NCI-H82 treated with DMSO at 0.1 percent for 48 hours (cell line): ENCODE results near the gene GNPTAB.
"Not testable (repeated sequence)": the region's sequence is repeated elsewhere in the genome, so short reads cannot be mapped to it uniquely, and the experiment has no call there.

Experiments used
- DNase-seq: peaks from one replicate; lab custom pipeline; 2025; ENCODE audit not compliant: unreplicated experiment; lab: John Stamatoyannopoulos, UW

Gene GNPTAB

GRCh38 chr12:101830367-101831325 is at the start of gene GNPTAB:
Gene GNPTAB (minus strand): TSS chr12:101830959. CDS start chr12:101830675, 284 bp downstream.
- DNase-seq = peak; percentile 61

GRCh38 chr12:101878243-101878821 is 47.6 kb upstream of the GNPTAB start:
- no peak for DNase-seq

GRCh38 chr12:101877806-101878242 is 47.1 kb upstream of the GNPTAB start:
- DNase-seq = no peak

GRCh38 chr12:101876861-101877805 is 46.4 kb upstream of the GNPTAB start, which contains the start of gene DRAM1:
Gene DRAM1 (plus strand): TSS chr12:101877580. CDS start chr12:101877790, 210 bp downstream.
- DNase-seq = no peak

GRCh38 chr12:101876322-101876860 is 45.6 kb upstream of the GNPTAB start:
- DNase-seq = no peak

- no peak for DNase-seq
Observed at GRCh38 chr12:101875162-101875561, 44.4 kb upstream of the GNPTAB start.

GRCh38 chr12:101870925-101871324 is 40.2 kb upstream of the GNPTAB start:
- no peak for DNase-seq

- DNase-seq = not testable (repeated sequence)
Observed at GRCh38 chr12:101867619-101868018, 36.9 kb upstream of the GNPTAB start.

GRCh38 chr12:101866615-101867373 is 36.0 kb upstream of the GNPTAB start:
- DNase-seq = peak; percentile 47

GRCh38 chr12:101863981-101864380 is 33.2 kb upstream of the GNPTAB start:
- no peak for DNase-seq

- no peak for DNase-seq
Observed at GRCh38 chr12:101862245-101862644, 31.5 kb upstream of the GNPTAB start.

GRCh38 chr12:101861688-101862087 is 30.9 kb upstream of the GNPTAB start:
- DNase-seq = not testable (repeated sequence)

- no peak for DNase-seq
Observed at GRCh38 chr12:101859664-101860607, 29.2 kb upstream of the GNPTAB start.

- no peak for DNase-seq
Observed at GRCh38 chr12:101858361-101858760, 27.6 kb upstream of the GNPTAB start.

- no peak for DNase-seq
Observed at GRCh38 chr12:101857043-101857558, 26.3 kb upstream of the GNPTAB start.

GRCh38 chr12:101856614-101857013 is 25.9 kb upstream of the GNPTAB start:
- DNase-seq = not testable (repeated sequence)

- DNase-seq = no peak
Observed at GRCh38 chr12:101855976-101856375, 25.2 kb upstream of the GNPTAB start.

GRCh38 chr12:101855364-101855884 is 24.7 kb upstream of the GNPTAB start:
- no peak for DNase-seq
